ENCODE measurements around the gene WDR20. TPM values are rescaled to one million over a fixed set of nuclear protein-coding genes. Genes with fewer than 3 reads are reported as not detected.

The WDR20 gene
- total RNA-seq, 1 experiment from 2014 or later: 24.2 TPM

DNA sequence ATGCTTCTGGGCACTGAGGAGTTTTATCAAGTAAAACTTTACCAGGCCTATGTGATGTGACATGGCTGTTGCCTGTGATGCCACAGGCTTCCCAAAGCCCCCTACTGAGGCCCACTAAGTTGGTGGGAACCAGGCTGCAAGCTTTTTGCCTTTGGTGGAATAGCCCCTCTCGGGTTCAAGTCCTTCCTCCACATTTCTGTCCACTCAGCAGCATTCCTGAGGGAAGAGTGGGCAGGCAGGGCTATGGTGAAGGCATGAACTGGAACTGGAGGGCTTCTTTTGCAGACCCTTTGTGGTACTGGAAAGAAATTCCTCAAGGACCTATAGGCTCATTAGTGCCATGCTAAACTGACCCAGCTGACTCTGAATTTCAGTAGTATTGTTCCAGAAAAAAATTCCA lies 48.5 kb downstream of the WDR20 start:
- in situ Hi-C loops (cut with HindIII; ENCODE audit: low sequenced_read_pairs): no loop called here
- no peak for DNase-seq (ENCODE audit: low spot score)

DNA sequence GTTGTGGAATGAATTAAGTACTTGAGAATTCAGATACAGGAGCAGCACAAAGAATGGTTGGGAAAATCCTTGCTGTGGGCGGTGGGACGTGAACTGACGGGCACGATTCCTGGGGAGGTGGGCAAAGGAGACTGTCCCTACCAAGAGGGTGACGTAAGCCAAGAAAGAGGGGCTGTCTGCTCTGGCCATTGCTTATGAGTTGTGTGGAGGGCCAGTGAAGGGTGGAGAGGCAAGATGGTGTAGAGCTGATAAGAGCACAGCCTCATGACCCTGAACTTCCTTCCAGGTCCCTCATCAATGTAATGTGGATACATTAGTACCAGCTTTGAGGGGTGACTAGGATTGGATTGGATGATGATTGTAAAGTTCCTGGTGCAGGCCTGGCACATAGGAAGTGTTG lies 50.2 kb downstream of the WDR20 start:
- in situ Hi-C loops (cut with HindIII; ENCODE audit: low sequenced_read_pairs): no loop called here

DNA sequence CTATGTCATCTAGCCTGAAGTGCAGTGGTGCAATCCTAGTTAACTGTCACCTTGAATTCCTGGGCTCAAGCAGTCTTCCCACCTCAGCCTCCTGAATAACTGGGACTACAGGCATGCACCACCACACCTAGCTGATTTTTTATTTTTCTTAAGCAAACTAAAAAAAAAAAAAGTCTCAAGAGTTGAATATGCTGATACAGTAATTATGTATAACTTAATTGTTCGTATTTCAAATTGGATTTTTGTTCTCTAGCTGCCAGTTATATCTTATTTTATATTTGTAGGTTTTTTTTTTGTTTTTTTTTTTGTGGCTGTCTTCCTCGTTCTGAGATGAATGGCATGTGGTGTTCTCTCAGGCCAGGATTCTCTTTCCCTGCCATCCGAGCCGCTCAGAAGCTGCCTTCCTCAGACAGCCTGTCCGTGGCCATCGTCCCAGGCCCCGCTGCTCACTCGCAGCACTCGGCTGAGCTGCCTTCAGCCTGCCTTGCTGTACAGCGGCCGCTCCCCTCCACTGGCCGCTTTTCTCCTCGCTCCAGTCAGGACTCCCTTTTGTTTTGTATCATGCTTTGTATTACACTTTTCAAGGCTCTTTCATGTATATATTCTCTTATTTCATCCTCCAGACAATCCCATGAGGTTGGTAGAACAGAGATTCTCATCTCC lies 53.3 kb downstream of the WDR20 start:
- in situ Hi-C loops (cut with HindIII; ENCODE audit: low sequenced_read_pairs): no loop called here
- peak; percentile 63 for DNase-seq (ENCODE audit: low spot score)

More for the DNA sequence above, 50.2 kb downstream of the WDR20 start:
- DNase-seq (ENCODE audit: low spot score): no peak

DNA sequence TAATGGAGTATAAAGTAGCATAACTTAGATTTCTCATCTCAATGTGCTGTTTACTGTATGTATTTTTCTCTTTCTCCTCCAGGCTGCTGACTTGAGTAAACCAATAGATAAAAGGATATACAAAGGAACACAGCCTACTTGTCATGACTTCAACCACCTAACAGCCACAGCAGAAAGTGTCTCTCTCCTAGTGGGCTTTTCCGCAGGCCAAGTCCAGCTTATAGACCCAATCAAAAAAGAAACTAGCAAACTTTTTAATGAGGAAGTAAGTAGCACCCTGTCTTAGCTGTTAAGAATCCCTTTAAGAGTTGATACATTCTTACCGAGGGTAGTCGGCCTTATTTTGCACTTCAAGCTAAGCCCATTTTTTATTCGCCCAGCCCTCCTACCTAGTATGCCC lies 55.2 kb downstream of the WDR20 start:
- no peak for DNase-seq (ENCODE audit: low spot score)
- in situ Hi-C loops (cut with HindIII; ENCODE audit: low sequenced_read_pairs): no loop called here

DNA sequence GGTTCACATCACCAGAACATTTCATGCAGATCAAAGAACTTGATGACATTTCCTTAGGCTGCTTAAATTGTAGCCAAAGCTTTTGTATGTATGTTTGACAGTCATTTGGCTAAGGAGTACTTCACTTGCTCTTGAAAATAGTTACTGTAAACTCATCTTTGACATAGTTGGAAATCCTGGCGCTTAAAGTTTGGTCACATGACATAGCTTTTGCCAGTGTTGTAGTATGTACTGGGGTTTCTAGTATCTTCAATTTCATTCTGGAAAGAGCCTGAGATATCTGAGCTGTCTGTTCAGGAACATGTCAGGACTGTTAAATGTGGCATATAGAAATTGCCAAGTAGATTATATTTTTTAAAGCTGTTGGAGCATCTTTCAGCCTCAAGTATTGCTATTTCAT lies 55.7 kb downstream of the WDR20 start:
- in situ Hi-C loops (cut with HindIII; ENCODE audit: low sequenced_read_pairs): no loop called here
- no peak for DNase-seq (ENCODE audit: low spot score)

DNA sequence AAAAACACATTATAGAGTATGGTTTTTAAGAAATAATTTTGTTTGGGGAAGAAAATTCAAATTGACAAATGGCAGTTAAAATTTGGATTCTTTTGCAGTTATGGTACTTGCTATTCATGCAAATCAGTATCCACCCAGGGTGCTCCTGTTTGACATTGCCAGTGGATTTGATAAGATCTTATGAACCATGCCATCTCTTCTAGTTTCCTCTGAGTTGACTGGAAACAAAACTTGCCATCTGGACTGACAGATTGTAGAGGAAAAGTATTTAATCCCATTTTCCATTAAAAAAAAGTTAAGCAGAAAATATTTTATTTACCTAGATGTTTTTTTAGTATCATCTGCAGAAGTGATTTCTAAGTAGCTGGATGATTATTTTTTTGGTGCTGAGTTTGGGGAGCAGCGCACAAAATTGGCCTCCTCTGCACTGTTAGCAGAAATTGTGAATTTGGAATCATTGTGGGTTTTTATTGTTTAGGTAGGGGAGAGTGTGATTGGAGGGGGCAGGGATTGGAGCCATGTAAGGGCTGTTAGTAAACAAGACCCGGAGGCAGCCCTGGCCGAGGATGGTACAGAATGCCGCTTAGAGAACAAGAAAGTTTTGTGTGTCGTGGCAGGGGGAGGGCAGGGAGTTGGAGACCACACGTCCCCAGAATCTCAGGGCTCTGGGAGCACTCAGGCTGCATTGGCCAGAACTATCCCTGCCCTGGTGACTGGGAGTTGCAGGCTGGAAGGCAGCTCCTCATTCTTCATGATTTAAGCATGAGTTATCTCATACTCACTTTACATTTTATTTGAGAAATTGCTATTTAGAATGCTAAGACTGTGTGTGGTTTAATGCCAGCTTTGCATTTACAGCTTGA lies 56.6 kb downstream of the WDR20 start:
- in situ Hi-C loops (cut with HindIII; ENCODE audit: low sequenced_read_pairs): no loop called here
- DNase-seq (ENCODE audit: low spot score): no peak

DNA sequence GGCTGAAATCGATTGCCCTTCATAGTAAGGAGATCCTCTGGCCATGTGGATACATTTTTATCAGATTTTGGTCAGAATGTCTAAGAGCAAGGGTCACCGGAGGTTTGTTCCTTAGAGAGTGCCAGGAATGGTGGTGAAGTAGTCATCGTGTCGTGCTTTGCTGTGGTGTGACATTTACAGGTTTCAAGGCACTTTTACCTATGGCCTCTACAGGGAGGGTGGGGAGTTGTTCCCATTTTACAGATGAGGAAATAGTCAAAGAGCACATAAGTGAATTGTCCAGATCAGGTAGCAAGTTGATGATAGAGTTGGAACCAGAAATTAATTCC lies 57.2 kb downstream of the WDR20 start:
- no peak for DNase-seq (ENCODE audit: low spot score)
- in situ Hi-C loops (cut with HindIII; ENCODE audit: low sequenced_read_pairs): no loop called here

DNA sequence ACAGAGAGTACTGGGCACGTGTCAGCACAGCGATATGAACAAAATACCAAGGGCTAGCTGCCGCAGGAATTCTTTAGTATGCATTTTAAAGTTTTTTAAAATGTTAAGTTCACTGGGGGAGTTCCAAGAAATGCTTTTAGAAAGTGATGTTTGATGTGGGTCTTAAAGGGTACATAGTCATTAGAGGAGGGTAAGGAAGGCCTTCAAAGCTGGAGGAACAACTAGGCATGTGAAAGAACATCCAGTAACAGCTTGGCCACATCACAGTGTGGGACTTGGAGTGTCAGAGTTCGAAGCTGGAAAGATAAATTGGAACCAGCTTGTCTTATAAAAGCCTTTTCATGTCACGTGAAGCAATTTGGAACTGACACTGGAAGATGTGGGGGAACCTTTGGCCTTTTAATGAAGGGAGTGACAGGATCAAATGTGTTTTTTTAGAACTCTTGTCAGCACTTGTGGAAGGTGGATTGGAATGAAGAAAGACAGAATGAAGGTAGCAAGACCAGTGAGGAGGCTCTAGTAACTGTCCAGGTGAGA lies 57.7 kb downstream of the WDR20 start:
- DNase-seq (ENCODE audit: low spot score): no peak
- in situ Hi-C loops (cut with HindIII; ENCODE audit: low sequenced_read_pairs): no loop called here

DNA sequence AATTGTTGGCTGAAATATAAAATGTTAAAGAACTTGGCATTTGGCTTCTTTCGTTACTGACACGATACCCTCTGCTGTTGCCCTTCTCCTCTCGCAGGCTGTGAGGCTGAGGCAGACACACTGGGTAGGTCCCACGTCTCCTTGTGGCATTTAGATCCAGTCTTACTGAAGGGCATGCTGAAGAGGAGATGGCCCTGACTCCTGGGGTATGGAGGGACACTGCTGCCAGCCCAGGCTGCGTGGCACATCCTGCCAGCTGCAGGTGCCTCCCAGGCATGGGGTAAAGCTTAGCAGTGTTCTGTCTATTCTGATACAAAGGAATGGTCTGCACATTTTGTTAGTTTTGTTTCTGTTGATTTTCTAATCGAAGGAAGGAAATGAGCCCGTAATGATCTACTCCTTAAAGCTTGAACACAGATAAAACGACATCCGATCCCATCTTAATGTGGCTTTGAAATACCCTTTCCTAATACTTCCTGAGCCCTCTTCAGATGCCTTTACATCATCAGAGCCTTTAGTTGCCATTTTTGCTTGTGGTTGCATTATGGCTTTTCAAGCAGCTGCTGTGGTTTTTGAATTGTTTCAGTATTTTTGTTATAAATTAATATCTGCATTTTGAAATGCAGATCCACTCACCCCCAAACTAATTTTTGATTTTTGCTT lies 61.1 kb downstream of the WDR20 start:
- in situ Hi-C loops (cut with HindIII; ENCODE audit: low sequenced_read_pairs): no loop called here
- no peak for DNase-seq (ENCODE audit: low spot score)

DNA sequence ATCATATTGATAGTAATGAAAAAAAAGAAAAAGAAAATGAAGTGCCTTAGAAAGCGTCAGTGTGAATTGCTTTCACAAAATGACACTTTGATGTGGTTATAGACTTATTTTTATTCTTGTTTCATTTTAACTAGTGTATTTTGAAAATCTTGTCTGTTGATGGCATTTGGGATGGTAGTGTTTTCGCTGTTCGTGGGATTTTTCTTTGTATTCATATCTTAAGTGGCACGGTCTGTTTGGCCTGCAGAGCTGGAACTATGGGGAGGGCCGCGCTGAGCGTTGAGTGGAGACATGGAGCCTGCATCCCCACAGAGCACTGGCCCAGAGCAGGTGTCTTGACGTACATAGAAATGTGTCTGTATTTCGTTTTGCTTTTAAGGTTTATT lies 61.6 kb downstream of the WDR20 start:
- peak; percentile 45 for DNase-seq (ENCODE audit: low spot score)
- in situ Hi-C loops (cut with HindIII; ENCODE audit: low sequenced_read_pairs): no loop called here

DNA sequence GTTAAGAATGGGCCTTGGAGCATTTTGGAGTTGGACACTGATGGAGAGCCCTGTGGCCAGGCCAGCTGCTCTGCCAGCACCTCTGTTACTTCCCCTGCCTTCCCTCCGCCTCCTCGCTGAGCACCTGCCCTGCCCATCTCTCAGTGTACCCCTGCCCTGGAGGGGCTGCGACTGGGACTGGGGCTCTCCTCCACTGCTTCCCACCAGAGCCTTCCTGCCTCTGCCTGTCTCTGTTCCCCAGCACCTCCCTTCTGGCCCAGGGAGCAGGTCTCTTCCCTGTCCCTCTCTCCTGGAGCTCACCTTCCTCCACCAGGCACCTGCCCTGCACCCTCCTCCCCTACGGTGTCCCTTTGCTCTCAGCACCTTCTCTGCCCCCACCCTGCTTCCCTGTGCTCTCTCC lies 62.1 kb downstream of the WDR20 start:
- no peak for DNase-seq (ENCODE audit: low spot score)
- in situ Hi-C loops (cut with HindIII; ENCODE audit: low sequenced_read_pairs): no loop called here

DNA sequence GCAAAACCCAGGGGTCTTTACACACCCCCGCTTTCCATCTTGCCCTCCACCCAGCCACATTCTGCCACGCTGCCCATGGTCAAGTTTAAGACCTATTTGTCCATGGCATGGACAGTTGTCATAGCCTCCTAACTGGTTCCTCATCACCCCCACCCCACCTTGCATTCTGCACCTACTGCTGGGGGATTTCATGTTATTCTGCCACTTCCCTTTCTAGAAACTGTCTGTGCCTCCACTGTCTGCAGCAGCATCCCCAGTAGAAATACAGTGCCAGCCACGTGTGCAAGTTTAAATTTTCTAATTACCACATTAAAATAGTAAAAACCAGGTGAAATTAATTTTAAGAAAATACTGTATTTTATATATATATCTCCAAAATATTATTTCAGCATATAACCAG lies 63.2 kb downstream of the WDR20 start:
- in situ Hi-C loops (cut with HindIII; ENCODE audit: low sequenced_read_pairs): no loop called here
- DNase-seq (ENCODE audit: low spot score): no peak

DNA sequence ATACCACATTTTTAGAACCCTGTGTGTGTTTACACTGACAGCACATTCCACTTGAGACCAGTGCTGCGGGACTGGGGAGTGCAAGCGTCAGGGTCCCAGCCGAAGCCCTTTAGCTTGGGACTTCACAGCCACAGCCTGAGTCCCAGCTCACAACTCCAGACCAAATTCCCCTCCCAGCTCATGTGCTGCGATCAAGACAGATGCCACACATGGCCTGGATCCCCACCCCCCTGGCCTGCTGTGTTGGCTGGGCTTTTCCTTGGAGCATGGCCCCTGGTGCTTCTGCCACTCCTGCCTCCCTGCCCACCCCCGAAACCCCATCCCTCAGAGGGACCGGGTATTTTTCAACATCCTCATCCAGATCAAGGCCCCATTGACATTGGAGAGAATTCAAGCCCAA lies 63.7 kb downstream of the WDR20 start:
- DNase-seq (ENCODE audit: low spot score): no peak
- in situ Hi-C loops (cut with HindIII; ENCODE audit: low sequenced_read_pairs): no loop called here

DNA sequence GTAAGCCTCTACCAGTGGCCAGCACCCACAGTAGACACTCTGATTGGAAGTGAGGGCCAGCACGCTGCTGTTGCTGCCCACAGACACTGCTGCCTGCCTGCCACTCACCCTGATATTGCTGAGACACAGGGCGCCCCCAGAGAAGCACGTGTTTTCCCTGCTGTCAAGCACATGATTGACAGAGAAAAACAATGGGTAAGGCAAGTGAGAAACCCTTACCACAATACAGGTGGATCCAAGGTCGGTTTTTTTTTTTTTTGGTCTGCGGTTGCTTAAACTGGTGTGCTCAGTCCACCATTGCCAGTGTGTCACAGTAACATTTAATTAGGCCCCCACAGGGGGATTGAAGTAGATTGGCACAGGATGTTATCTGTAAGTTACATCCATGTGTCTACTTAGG lies 65.9 kb downstream of the WDR20 start:
- no peak for DNase-seq (ENCODE audit: low spot score)
- in situ Hi-C loops (cut with HindIII; ENCODE audit: low sequenced_read_pairs): no loop called here

DNA sequence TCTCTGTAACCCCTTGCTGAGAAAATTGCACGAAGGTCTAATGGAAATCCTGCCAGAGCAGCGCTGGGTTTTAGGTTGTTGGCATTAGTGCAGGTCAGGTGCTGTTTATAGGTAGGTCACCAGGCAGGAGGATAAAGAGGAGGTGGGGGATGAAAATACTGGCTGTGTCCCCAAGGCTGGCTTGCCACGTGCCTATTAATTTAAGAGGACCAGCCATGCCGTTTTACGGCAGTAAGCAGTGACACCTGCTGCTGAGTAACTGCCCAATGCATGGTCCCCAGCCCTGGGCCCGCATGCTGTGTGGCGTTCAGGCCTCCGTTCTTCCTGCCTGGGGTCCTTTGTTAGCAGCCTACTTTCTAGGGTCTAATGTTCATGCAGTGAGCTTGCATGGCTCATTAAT lies 67.2 kb downstream of the WDR20 start:
- in situ Hi-C loops (cut with HindIII; ENCODE audit: low sequenced_read_pairs): no loop called here

DNA sequence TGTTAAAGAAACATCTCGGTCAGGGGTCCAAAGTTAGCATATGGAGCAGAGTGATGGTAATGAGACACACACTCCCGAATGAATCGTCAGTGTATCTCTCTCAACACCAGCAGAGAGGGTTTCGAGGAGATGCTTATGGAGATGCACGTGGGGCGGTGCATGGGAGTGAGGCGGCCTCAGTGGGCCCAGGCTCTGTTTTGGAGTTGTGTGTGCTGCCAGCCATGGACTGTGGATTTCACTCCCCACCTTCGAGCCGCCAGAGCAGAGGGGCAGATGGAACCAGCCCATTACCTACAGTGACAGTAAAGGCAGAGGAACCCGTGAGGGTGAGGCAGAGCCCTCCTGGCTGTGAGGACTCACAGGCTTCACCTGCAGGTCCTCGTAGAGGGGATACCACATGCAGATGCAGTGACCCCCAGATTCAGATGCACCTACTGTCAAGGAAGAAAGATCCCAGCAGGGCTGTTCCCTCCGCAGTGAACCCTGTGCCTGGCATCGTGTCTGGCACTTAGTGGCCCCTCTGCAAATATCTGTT lies 68.2 kb downstream of the WDR20 start:
- in situ Hi-C loops (cut with HindIII; ENCODE audit: low sequenced_read_pairs): no loop called here
- no peak for DNase-seq (ENCODE audit: low spot score)

More for the DNA sequence above, 67.2 kb downstream of the WDR20 start:
- DNase-seq (ENCODE audit: low spot score): peak; percentile 50

DNA sequence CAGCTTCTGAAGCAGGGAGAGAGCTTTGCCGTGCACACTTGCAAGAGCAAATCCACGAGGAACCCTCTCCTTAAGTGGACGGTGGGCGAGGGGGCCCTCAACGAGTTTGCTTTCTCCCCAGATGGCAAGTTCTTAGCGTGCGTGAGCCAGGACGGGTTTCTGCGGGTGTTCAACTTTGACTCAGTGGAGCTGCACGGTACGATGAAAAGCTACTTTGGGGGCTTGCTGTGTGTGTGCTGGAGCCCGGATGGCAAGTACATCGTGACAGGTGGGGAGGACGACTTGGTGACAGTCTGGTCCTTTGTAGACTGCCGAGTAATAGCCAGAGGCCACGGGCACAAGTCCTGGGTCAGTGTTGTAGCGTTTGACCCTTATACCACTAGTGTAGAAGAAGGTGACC lies 69.0 kb downstream of the WDR20 start:
- DNase-seq (ENCODE audit: low spot score): no peak
- in situ Hi-C loops (cut with HindIII; ENCODE audit: low sequenced_read_pairs): no loop called here

DNA sequence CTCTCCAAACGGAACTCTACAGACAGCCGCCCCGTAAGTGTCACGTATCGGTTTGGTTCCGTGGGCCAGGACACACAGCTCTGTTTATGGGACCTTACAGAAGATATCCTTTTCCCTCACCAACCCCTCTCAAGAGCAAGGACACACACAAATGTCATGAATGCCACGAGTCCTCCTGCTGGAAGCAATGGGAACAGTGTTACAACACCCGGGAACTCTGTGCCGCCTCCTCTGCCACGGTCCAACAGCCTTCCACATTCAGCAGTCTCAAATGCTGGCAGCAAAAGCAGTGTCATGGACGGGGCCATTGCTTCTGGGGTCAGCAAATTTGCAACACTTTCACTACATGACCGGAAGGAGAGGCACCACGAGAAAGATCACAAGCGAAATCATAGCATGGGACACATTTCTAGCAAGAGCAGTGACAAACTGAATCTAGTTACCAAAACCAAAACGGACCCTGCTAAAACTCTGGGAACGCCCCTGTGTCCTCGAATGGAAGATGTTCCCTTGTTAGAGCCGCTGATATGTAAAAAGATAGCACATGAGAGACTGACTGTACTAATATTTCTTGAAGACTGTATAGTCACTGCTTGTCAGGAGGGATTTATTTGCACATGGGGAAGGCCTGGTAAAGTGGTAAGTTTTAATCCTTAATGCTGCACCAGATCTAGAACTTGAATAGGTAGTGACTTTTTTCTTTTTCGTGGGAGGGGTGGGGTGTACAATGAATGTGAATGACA lies 69.7 kb downstream of the WDR20 start:
- peak; percentile 49 for DNase-seq (ENCODE audit: low spot score)
- in situ Hi-C loops (cut with HindIII; ENCODE audit: low sequenced_read_pairs): no loop called here

DNA sequence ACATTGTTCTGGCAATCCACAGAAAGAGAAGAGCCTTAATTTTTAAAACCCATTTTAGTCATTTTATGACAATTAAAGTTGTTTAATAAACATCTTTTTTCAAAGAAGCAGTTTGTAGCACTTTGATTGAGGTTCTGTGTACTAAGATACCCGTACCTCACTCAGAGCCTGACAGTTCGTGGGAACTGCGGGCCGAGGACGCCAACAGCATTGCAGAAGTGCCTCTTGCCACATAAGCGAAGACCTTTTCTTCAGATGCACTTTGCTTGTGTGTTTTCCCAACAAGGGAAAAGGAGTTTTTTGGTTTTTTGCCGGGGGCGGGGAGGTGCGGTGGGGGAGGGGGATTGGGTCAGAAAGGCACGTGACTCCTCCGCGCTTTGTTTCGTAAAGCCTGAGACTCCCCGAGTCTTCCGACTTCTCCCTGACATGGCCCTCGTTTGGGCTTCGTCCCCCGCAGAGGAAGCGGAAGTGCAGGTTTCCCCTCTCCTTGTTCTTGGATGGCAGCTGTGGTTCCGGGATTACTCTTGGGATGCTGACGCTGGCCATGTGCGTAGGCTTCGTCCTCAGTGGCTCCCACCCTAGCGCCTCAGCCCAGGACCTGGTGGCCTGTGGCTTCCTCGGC lies 70.8 kb downstream of the WDR20 start:
- in situ Hi-C loops (cut with HindIII; ENCODE audit: low sequenced_read_pairs): no loop called here
- no peak for DNase-seq (ENCODE audit: low spot score)
